OCI-M2 (cell line): ENCODE measurements around the gene ZNF319.

Experiments
- DNase-seq: peaks from one replicate; lab custom pipeline; 2025; ENCODE audit not compliant: unreplicated experiment; lab: John Stamatoyannopoulos, UW

Gene ZNF319

GRCh38 chr16:58037365-58038057 lies 37.0 kb upstream of the ZNF319 start:
- no peak for DNase-seq

- DNase-seq: no peak
These were observed 36.5 kb upstream of the ZNF319 start for GRCh38 chr16:58036943-58037342.

GRCh38 chr16:58035356-58036170 lies 35.1 kb upstream of the ZNF319 start:
- no peak for DNase-seq

- no peak for DNase-seq
These were observed 34.3 kb upstream of the ZNF319 start for GRCh38 chr16:58034774-58035173.

- no peak for DNase-seq
These were observed 33.7 kb upstream of the ZNF319 start for GRCh38 chr16:58034128-58034685.

- no peak for DNase-seq
These were observed 32.3 kb upstream of the ZNF319 start for GRCh38 chr16:58032710-58033293.

- no peak for DNase-seq
These were observed 30.7 kb upstream of the ZNF319 start for GRCh38 chr16:58031016-58031800.

GRCh38 chr16:58030136-58030840 lies 29.8 kb upstream of the ZNF319 start:
- no peak for DNase-seq

GRCh38 chr16:58029410-58029809 lies 28.9 kb upstream of the ZNF319 start:
- no peak for DNase-seq

- no peak for DNase-seq
These were observed 28.1 kb upstream of the ZNF319 start for GRCh38 chr16:58028541-58029070.

- DNase-seq: no peak
These were observed 27.5 kb upstream of the ZNF319 start for GRCh38 chr16:58027916-58028455.

- DNase-seq: no peak
These were observed 26.9 kb upstream of the ZNF319 start for GRCh38 chr16:58027161-58027915.

- no peak for DNase-seq
These were observed 26.3 kb upstream of the ZNF319 start for GRCh38 chr16:58026705-58027160.

- DNase-seq: no peak
These were observed 25.8 kb upstream of the ZNF319 start for GRCh38 chr16:58026139-58026704.

- DNase-seq: no peak
These were observed 25.1 kb upstream of the ZNF319 start, which contains the start of gene MMP15 for GRCh38 chr16:58025351-58026138. TSS of gene MMP15 (plus strand) at chr16:58025754. CDS start at chr16:58026351, 597 bp downstream.

- no peak for DNase-seq
These were observed 24.2 kb upstream of the ZNF319 start for GRCh38 chr16:58024486-58025350.
